Testis (tissue), 2 donors: ENCODE measurements around the gene PRKN.

ENCODE experiments used
- POLR2A ChIP-seq: fragments of 450-650 bp; IDR thresholded peaks from one replicate; pipeline ENCODE4 v1.6.1; 2017; ENCODE audit warnings: antibody characterized with exemption, mild to moderate bottlenecking, moderate library complexity
- TF ChIP-seq, protein P1 (sequence below), 3 experiments: fragments of 450-650 bp in 2 of 3; fragments of 200-600 bp in 1 of 3; sonication (generic) in 1 of 3; IDR thresholded peaks; one replicate each; pipeline ENCODE4 v1.5.1; 2016 to 2019; ENCODE audit warnings: antibody characterized with exemption in 3 of 3, mild to moderate bottlenecking in 2 of 3, moderate library complexity in 1 of 3

DNA sequence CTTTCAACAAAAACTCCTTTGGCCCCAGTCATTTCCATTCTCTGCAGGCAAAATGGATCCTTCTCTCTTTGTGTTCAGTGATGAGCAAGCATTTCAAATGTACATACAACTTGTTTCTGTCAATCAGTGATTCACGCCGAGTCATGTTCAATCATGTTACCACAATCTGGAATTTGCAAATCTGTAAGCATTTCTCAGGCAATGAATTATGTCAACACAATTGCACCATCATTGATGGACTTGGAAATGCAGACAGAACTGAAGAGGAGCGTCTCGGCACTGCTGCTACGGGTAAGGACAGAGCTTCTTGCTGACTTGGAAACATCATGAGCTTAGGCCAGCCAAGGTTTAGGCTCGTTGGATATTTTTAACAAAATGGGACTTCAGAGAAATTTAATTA is 1320.9 kb downstream of the PRKN start:
- no peak for TF ChIP-seq POLR2A
- TF ChIP-seq, protein P1, sequence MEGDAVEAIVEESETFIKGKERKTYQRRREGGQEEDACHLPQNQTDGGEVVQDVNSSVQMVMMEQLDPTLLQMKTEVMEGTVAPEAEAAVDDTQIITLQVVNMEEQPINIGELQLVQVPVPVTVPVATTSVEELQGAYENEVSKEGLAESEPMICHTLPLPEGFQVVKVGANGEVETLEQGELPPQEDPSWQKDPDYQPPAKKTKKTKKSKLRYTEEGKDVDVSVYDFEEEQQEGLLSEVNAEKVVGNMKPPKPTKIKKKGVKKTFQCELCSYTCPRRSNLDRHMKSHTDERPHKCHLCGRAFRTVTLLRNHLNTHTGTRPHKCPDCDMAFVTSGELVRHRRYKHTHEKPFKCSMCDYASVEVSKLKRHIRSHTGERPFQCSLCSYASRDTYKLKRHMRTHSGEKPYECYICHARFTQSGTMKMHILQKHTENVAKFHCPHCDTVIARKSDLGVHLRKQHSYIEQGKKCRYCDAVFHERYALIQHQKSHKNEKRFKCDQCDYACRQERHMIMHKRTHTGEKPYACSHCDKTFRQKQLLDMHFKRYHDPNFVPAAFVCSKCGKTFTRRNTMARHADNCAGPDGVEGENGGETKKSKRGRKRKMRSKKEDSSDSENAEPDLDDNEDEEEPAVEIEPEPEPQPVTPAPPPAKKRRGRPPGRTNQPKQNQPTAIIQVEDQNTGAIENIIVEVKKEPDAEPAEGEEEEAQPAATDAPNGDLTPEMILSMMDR (IDR thresholded peaks at IDR 0.05): no peak
